Endothelial cell (in vitro differentiated cells): Measurements from ENCODE around the gene AFG3L2. TPM values are rescaled to one million over a fixed set of nuclear protein-coding genes. Genes with fewer than 3 reads are reported as not detected.

ENCODE experiments used
- DNase-seq: peaks from one replicate; pipeline ENCODE4 v3.0.0; 2021; ENCODE audit warnings: low spot score
- H3K27ac Mint-ChIP-seq: one replicate; pipeline ENCODE4 v1.8.0; 2021; ENCODE audit warnings: mixed read lengths, inconsistent platforms; ENCODE audit not compliant: unreplicated experiment
- H3K27me3 Mint-ChIP-seq: one replicate; pipeline ENCODE4 v1.8.0; 2021; ENCODE audit warnings: mild to moderate bottlenecking, moderate library complexity, mixed read lengths, inconsistent platforms; ENCODE audit not compliant: unreplicated experiment
- H3K36me3 Mint-ChIP-seq: one replicate; pipeline ENCODE4 v1.8.0; 2021; ENCODE audit warnings: mild to moderate bottlenecking, low read depth, mixed read lengths, inconsistent platforms; ENCODE audit not compliant: unreplicated experiment
- H3K4me1 Mint-ChIP-seq: one replicate; pipeline ENCODE4 v1.8.0; 2021; ENCODE audit warnings: mild to moderate bottlenecking, mixed read lengths, inconsistent platforms; ENCODE audit not compliant: unreplicated experiment
- H3K4me3 Mint-ChIP-seq: one replicate; pipeline ENCODE4 v1.8.0; 2021; ENCODE audit warnings: mild to moderate bottlenecking, mixed read lengths, inconsistent platforms; ENCODE audit not compliant: unreplicated experiment
- H3K9me3 Mint-ChIP-seq: one replicate; pipeline ENCODE4 v1.8.0; 2021; ENCODE audit warnings: mixed read lengths, inconsistent platforms; ENCODE audit not compliant: unreplicated experiment
- total RNA-seq: library from RNA; stranded (reverse); fragmentation: NEBNext Ultra II Directional; extraction: Animal tissue kit (Norgen Biotek cat#: 25700); gene quantifications from one replicate; pipeline ENCODE4 v1.2.1, GENCODE V29; 2021; ENCODE audit not compliant: unreplicated experiment
- TF ChIP-seq, protein P1 (sequence below): fragments of 200-600 bp; sonication (generic); IDR thresholded peaks from one replicate; pipeline ENCODE4 v1.5.0; 2021; ENCODE audit warnings: antibody characterized with exemption; ENCODE audit not compliant: unreplicated experiment

The AFG3L2 gene
- total RNA-seq, 1 donor from 2014 or later, result 47.7 TPM

DNA sequence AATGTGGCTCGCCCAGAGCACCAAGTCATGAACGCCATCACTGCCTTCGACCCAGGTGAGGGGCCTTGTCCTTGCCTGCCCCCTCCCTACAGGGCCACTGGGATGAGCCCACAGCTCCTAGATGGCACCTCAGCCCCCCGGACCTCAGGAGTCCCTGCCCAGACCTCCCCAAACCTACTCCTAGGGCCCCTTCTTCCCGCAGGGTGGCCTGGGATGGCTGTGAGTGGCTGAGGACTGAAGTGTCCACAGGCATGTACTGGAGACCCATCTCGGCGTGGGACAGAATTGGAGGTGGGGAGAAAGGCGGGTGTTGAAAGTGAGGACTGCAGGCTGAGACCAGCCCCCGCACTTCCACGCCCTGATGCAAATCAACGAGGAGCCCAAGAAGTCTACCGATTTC lies 71.8 kb downstream of the AFG3L2 start:
- no peak overlapping the region for H3K4me3 Mint-ChIP-seq

DNA sequence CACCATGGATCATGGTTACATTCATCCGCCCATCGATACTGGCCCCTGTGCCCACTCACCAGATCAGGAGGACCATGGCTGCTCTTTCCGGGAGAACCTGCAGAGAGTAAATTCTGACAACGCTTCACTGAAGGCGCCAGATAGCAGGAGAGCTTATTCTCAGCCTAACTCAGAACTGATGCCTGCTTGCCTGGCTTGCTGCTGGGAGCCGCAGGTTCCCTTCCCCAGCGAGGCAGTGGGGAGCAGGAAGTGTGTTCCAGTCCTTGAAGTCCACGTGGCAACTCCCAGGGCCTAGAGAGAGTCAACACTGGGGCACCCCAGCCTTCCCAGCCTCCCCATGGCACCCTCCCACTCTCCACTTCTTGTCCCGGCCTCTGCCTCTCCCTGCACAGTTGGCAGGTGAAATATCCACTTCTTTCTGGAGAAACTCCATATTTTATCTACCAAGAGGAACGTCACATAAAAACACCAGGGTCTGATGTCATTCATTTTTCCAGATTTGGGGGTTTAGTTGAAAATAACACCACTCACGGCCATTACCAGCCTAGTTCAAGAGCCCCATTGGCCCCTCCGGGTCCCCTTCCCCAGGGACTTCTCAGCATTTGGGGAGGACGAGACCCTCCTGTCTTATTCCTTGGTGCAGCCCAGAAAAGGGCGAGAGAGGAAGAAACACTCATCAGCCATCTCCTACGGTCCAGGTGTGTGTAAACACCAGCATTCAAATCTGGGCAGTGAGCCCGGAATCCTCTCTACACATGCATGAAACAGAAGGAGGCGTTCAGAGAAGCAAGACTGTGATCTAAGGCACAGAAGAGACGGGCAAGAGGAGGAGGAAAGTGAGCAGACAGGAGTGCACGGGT lies 72.4 kb downstream of the AFG3L2 start:
- H3K4me1 Mint-ChIP-seq, result peaks cover 25% of the 10 kb centered on the region
- H3K27me3 Mint-ChIP-seq, result peaks cover 18% of the 10 kb centered on the region
- H3K4me3 Mint-ChIP-seq, result peak overlapping the region; percentile 35
- DNase-seq, result no peak
- peaks cover 7% of the 10 kb centered on the region for H3K36me3 Mint-ChIP-seq
- TF ChIP-seq, protein P1, sequence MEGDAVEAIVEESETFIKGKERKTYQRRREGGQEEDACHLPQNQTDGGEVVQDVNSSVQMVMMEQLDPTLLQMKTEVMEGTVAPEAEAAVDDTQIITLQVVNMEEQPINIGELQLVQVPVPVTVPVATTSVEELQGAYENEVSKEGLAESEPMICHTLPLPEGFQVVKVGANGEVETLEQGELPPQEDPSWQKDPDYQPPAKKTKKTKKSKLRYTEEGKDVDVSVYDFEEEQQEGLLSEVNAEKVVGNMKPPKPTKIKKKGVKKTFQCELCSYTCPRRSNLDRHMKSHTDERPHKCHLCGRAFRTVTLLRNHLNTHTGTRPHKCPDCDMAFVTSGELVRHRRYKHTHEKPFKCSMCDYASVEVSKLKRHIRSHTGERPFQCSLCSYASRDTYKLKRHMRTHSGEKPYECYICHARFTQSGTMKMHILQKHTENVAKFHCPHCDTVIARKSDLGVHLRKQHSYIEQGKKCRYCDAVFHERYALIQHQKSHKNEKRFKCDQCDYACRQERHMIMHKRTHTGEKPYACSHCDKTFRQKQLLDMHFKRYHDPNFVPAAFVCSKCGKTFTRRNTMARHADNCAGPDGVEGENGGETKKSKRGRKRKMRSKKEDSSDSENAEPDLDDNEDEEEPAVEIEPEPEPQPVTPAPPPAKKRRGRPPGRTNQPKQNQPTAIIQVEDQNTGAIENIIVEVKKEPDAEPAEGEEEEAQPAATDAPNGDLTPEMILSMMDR, result no peak
- no peaks in the 10 kb centered on the region for H3K9me3 Mint-ChIP-seq
- H3K27ac Mint-ChIP-seq, result no peak overlapping the region

More for the DNA sequence above, 71.8 kb downstream of the AFG3L2 start:
- H3K27ac Mint-ChIP-seq, result no peak overlapping the region
- DNase-seq, result no peak
- no peaks in the 10 kb centered on the region for H3K9me3 Mint-ChIP-seq
- H3K4me1 Mint-ChIP-seq, result peaks cover 30% of the 10 kb centered on the region
- peaks cover 12% of the 10 kb centered on the region for H3K36me3 Mint-ChIP-seq
- TF ChIP-seq, protein P1, result no peak
- peaks cover 16% of the 10 kb centered on the region for H3K27me3 Mint-ChIP-seq

DNA sequence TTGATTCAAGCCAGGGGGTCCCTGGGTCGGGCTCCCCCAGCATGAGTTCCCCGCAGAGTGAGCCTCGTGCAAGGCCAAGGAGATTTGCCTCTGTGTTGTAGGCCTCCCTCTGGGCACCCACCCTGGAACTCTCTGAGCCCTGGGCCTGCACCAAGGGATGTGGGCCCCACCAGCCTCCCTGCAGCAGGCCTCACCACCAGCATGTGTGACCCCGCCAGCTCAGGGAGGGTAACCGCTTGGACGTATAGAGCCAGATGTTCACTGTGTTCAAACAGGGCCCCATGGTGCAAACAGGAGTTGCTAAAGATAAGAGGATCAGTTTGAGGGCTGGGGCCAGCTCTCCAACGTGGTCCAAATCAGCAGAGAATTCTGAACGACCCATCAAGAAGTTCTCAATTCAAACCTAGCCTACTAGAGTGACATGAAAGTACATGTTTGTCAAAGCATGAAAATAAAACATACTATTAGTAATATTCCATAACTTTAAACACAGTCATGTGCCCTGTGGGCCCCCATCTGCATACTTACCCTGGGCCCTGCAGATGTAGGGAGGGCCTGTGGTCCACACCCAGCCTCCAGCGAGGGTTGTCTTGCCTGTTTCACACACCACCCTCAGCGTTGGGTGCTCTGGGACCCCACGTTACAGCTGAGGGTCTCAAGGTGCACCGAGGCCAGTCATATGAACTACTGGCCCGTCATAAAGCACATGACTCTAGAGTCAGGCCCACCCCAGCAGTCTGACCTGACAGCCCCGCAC lies 74.5 kb downstream of the AFG3L2 start:
- no peak for DNase-seq
- Mint-ChIP-seq H3K4me3 (no peak overlapping the region), H3K27me3 (peaks cover 18% of the 10 kb centered on the region), H3K36me3 (peaks cover 4% of the 10 kb centered on the region), H3K27ac (no peak overlapping the region), H3K9me3 (no peaks in the 10 kb centered on the region), H3K4me1 (peaks cover 22% of the 10 kb centered on the region)
- TF ChIP-seq, protein P1, result no peak

DNA sequence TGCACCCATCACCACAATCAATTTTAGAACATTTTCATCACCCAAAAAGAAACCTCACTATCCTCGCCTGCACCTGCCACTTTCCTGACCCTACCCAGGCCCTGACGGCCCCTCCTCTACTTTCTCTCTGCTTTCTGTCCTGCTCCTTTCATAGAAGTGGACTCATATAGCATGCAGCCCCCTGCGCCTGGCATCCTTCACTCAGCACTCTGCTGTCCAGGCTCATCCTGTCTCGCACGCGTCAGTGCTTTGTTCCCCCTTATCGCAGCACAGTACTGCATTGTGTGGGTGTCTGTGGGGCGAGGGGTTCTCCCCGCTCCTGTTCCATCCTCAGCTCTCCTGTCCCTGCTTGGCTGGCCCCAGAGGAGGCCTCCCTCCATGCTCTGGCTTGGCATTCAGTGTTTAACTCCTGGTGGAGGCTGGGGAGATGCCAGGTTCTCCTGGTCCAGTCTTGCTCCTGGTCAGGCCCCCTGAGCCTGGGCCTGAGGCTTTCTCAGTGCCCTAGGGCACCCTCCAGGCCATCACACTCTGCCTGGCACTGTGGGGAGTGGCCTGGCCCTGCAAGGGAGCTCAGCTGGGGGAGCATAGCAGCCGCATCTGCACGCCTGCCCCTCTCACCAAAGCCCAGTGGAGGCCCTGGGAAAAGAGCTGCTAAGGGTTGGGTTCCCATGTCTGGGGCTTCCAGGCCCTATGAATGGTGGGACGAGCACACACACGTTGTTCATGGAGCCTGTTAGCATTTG lies 75.6 kb downstream of the AFG3L2 start:
- H3K9me3 Mint-ChIP-seq, result no peaks in the 10 kb centered on the region
- no peak overlapping the region for H3K4me3 Mint-ChIP-seq
- peaks cover 8% of the 10 kb centered on the region for H3K27me3 Mint-ChIP-seq
- TF ChIP-seq, protein P1, result no peak
- H3K27ac Mint-ChIP-seq, result no peak overlapping the region
- H3K36me3 Mint-ChIP-seq, result no peaks in the 10 kb centered on the region
- peaks cover 13% of the 10 kb centered on the region for H3K4me1 Mint-ChIP-seq
- no peak for DNase-seq
